ENCODE measurements around the gene MPI. TPM values are rescaled to one million over a fixed set of nuclear protein-coding genes. Genes with fewer than 3 reads are reported as not detected.

The MPI gene
- total RNA-seq, 1 experiment from 2014 or later = 57.5 TPM

- no peak for TF ChIP-seq CTCF (conservative IDR thresholded peaks at IDR 0.05)
Measured at GRCh38 chr15:74895830-74896229, 6.0 kb downstream of the MPI start.

More at GRCh38 chr15:74895830-74896229, 6.0 kb downstream of the MPI start:
- no peak overlapping the region for H3K14ac ChIP-seq (ENCODE audit: insufficient read depth, low read length)
- no peaks in the 10 kb centered on the region for H3K4me1 ChIP-seq (ENCODE audit: insufficient read depth, low read length)
- no peaks in the 10 kb centered on the region for H4K20me1 ChIP-seq (ENCODE audit: control insufficient read depth, insufficient read depth, insufficient read length)
- H2BK20ac ChIP-seq (ENCODE audit: low read depth, low read length, poor library complexity, severe bottlenecking) = no peak overlapping the region
- H3K9me3 ChIP-seq (ENCODE audit: control insufficient read depth, low read depth, low read length) = no peaks in the 10 kb centered on the region
- H3K23me2 ChIP-seq (ENCODE audit: insufficient read length, low read depth, low read length, poor library complexity, severe bottlenecking) = no peaks in the 10 kb centered on the region
- Mint-ChIP-seq H3K4me3 (no peak overlapping the region), H3K36me3 (ENCODE audit: insufficient read depth in 1 of 3, low read depth in 3 of 3) (peaks cover 25 to 60% (median 49%) of the 10 kb centered on the region in 3 experiments; a peak in 6 of 7 replicates), H3K27me3 (ENCODE audit: low read depth) (no peaks in the 10 kb centered on the region), H3K9me3 (no peaks in the 10 kb centered on the region), H3K4me1 (peaks cover 1 to 2% of the 10 kb centered on the region in 2 experiments), H3K27ac (no peak overlapping the region; a peak in 1 of 7 replicates)
- no peaks in the 10 kb centered on the region for H3K27me3 ChIP-seq (ENCODE audit: insufficient read depth, low read length)
- H3K79me1 ChIP-seq (ENCODE audit: insufficient read depth, low read depth, low read length, poor library complexity, severe bottlenecking) = no peaks in the 10 kb centered on the region
- H4K5ac ChIP-seq (ENCODE audit: insufficient read length, low read depth, low read length) = no peak overlapping the region
- H2BK5ac ChIP-seq (ENCODE audit: insufficient read length, low read length) = no peak overlapping the region
- no peak overlapping the region for H2BK120ac ChIP-seq (ENCODE audit: low read depth, low read length, poor library complexity, severe bottlenecking)
- H3T11ph ChIP-seq (ENCODE audit: low read length) = no peak overlapping the region
- H2AK5ac ChIP-seq (ENCODE audit: insufficient read length, low read length) = no peak overlapping the region
- no peak overlapping the region for H3K4me2 ChIP-seq (ENCODE audit: insufficient read depth, insufficient read length, low read length)
- no peak overlapping the region for H4K8ac ChIP-seq (replicated peaks; ENCODE audit: insufficient read length, low read depth, low read length)
- H3K79me2 ChIP-seq (ENCODE audit: insufficient read depth, low read length) = no peaks in the 10 kb centered on the region
- no CpG with 5 or more reads among the region's 6 CpGs for WGBS (ENCODE audit: extremely low coverage, insufficient read length, low lambda C conversion rate)
- no peak overlapping the region for H2AFZ ChIP-seq (ENCODE audit: low read length)
- no peak overlapping the region for H3K18ac ChIP-seq (ENCODE audit: insufficient read length, low read depth, low read length)
- no peak overlapping the region for H4K91ac ChIP-seq (ENCODE audit: insufficient read length, low read depth, low read length)
- no peak overlapping the region for H3K27ac ChIP-seq (ENCODE audit: insufficient read length, low read depth, low read length)
- no peak overlapping the region for H3K4ac ChIP-seq (ENCODE audit: low read depth, low read length)
- no peak overlapping the region for H3K23ac ChIP-seq (ENCODE audit: insufficient read length, low read depth, low read length)
- no peak overlapping the region for H2BK15ac ChIP-seq (ENCODE audit: low read depth, low read length)
- H2BK12ac ChIP-seq (ENCODE audit: insufficient read length, low read depth, low read length) = no peak overlapping the region
- H3K56ac ChIP-seq (ENCODE audit: insufficient read length, low read depth, low read length) = no peak overlapping the region
- DNase-seq = no peak
- no peak overlapping the region for H3K9ac ChIP-seq (ENCODE audit: extremely low read depth, insufficient read length, low read length)
